Stromal cell of bone marrow (primary cell): ENCODE data around the gene HSD17B13.
A peak's percentile ranks its signal among the peaks of the same experiment; 100 is the strongest.
"Not testable (repeated sequence)": the region's sequence is repeated elsewhere in the genome, so short reads cannot be mapped to it uniquely, and the experiment has no call there.

Source experiments
- DNase-seq: peaks from one replicate; pipeline ENCODE4 v3.0.0-alpha.2; 2012; ENCODE audit warnings: low read depth

Gene HSD17B13

DNA sequence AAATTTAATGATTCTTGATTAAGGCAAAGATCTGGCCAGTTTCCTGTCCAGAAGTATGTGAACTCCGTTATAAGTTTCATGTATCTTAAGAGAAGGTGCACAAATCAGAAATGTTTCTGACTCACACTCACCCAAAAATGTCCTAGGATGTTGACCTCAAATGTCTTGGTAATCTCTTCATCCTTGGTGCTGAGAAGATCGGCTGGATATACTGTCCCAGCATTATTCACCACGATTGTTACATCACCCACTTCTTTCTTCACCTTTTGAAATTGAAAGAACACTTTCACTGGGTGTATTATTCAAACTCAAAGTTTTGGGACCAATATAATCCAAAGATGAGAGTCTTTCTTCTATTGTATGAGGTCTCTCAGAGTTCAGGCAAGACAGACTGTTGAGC lies 5.7 kb downstream of the HSD17B13 start:
- DNase-seq = no peak

DNA sequence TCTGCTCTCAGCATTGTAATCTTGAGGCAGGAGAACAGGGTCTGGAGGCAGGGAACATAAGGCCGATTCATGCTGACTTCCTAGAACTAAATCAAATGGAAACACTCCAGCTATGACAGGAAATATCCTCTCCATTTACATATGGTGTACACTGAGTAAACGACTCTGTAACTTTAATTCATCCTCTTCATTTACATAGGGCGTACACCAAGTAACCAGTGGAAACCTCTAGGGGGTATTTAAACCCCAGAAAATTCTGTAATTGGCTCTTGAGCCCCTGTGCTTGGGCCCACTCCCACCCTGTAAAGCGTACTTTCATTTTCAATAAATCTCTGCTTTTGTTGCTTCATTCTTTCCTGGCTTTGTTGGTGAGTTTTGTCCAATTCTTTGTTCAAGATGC lies 7.7 kb downstream of the HSD17B13 start:
- DNase-seq = not testable (repeated sequence)

DNA sequence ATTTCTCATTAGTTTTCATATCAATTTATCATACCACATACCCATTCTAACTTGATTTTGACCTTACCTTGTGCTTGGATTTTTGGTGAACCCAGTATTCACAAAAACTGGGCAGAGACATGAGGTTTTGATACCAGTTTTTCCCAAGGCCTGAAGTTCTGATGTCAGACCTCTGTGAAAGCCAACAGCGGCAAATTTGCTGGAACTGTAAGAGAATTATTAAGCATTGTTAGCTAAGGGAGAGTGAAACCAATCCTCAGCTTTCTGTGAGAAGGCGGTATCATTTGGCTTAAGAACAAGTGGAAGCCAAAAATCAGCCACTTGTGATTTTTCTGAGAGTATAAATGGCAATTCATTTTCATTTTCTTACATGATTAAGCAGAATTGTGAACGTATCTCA lies 8.9 kb downstream of the HSD17B13 start:
- no peak for DNase-seq

DNA sequence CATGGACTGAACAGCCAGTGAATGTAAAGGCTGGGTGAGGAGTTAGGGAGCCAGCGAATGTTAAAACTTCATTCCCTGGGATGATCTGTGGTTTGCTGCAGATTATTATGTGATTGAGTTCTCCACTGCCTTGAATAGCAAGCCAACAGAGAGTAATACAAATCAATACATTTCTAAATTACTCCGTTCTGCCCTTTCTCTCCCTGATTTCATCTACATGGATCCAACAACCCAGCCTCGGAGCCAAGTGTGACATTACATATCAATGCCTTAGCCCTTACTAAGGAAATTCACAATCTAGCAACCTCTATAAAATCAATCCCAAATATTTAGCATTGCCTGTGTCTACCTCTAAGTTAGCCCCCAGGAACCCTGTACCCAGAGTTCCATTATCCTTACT lies 11.0 kb downstream of the HSD17B13 start:
- no peak for DNase-seq

DNA sequence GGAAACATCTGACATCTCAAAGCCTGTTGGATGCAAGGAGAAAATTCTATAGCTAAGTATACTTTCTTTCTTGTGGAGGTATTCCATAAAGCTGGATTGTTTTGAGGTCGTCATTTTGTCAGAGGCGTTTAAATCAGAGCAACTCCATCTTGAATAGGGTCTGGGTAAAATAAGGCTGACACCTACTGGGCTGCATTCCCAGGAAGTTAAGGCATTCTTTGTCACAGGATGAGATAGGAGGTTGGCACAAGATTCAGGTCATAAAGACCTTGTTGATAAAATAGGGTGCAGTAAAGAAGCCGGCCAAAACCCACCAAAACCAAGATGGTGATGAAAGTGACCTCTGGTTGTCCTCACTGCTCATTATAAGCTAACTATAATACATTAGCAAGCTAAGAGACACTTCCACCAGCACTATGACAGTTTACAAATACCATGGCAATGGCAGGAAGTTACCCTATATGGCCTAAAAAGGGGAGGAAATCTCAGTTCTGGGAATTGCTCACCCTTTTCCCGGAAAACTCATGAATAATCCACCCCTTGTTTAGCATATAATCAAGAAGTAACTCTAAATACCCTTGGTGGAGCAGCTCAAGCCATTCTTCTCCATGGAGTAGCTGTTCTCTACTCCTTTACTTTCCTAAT lies 11.9 kb downstream of the HSD17B13 start:
- DNase-seq = no peak

DNA sequence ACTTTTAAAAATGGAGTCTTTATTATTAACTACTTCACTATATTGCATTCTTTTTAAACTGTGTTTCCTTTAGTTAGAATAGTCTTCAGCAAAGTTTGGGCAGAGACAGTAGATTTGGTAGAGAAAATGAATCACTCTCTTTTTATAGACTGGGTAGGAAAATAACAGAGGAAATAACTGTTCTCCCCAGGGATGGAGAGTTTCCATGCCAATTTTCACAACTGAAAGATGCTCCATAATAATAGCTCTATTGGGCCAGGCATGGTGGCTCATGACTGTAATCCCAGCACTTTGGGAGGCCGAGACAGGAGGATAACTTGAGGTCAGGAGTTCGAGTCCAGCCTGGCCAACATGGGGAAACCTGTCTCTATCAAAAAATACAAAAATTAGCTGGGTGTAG lies 13.1 kb downstream of the HSD17B13 start:
- DNase-seq = peak; percentile 84

DNA sequence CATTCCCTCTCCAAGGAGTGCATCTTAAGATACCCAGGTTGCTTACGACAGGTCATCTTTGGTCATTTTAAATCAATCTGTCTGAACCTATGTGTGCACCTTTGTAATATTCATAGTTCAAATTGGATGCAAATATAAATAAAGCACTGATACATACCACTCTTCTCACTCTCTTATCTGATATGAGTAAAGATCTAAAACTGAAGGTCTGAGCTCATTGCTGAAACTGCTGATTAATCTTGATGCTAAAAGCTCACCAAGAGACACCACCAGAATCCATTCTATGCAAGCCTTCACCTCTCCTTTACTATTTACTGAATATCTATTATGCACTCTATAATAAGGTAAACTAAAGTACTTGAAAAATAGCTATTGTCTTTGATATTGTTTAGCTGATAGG lies 16.6 kb downstream of the HSD17B13 start:
- no peak for DNase-seq

DNA sequence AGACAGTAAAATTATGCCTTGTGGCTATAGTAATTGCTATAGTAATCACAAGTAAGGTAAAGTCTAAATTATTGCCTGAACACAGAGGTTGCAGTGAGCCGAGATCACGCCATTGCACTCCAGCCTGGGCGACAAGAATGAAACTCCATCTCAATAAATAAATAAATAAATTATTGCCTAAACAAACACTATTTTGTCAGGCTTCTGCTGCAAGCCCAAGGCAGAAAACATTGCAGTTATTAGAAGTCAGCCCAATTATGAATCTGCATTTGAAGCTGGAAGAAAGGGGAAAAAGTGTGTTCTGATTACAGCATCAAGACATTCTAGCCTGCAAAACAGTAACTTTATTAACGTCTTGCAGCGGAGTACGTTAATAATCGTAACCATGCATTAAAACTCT lies 17.1 kb downstream of the HSD17B13 start:
- DNase-seq = no peak

DNA sequence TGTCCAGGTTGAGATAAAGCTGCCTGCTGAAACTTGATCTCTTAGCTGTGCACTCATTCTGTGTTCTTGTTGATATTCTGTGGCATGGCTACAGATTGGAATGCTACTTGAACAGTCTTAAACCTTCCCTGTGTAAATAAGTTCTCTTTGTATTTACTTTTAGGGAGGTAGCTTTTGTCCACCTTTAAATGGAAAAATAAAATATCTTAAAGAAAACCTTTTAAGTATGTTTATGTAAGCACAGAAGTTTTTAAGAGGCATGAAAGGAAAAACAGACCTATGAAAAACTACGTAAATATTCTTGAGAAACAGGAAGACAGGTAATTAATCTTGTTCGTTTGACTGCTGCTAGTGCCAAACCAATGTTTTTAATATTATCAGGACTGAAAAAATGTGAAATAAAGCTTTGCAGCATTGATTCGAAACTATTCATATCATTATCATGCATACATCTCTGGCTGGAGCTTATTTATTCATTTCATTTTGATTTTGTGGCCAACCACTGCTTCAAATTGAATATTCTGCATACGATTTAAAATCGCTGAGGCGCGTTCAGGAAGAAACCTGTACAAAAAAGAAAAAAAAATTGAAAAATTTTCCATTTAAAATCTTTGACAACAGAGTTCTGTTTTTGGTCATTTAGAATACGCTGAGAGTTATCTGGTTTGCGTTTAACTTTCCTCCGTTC lies 17.8 kb downstream of the HSD17B13 start:
- DNase-seq = no peak

DNA sequence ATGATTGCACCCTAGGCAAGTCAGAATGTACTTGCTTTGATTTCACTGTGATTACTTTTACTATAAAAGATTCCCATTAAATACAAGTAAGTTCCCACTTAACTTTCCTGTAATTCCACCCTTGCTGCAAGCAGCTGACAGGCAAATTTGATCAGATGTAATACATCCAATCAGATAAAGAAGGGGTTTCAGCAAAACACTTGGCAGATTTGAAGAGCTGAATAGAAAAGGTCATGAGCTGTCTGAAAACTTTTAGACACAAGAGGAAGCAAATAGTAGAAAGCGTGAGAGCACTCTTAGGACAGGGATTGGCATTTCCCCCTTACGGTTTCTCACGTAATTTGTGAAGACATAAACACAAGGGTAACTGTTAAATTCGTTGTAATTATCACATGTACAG lies 22.8 kb downstream of the HSD17B13 start:
- DNase-seq = no peak

DNA sequence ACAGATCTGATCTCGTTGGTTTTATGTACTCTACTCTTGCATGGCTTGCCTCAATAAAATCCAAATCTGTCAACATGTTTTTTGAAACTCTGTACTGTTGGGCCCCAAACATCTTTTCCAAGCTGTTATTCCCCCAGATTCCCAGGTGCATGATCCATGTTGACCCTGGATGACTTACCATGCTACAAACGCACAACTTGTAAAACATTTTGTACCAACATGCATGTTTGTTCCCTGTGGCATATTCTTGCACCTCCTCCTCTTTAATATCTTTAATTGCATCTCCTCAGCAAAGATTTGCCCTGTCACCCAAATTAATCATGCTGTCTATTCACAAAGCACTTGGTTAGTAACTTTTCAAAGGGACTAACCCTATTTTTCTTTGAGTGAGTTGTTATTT lies 24.3 kb downstream of the HSD17B13 start:
- DNase-seq = no peak

DNA sequence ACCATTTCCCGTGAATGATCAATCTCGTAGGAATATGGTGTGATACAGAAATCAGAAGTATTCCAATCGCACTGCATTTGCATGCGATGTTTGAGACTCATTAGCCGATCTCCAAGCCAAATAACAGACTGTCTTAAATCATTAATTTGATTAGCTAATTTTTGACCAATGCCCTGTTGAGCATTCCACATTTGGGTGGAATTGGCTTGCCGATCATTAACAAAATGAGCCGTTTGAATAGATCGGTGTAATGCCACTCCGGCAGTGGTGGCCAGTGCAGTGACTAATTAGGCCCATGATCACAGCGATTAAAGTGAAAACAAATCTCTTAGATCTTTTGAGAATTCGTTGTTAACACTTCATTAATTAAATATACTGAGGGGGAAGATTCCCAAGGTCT lies 27.8 kb downstream of the HSD17B13 start:
- DNase-seq = not testable (repeated sequence)

DNA sequence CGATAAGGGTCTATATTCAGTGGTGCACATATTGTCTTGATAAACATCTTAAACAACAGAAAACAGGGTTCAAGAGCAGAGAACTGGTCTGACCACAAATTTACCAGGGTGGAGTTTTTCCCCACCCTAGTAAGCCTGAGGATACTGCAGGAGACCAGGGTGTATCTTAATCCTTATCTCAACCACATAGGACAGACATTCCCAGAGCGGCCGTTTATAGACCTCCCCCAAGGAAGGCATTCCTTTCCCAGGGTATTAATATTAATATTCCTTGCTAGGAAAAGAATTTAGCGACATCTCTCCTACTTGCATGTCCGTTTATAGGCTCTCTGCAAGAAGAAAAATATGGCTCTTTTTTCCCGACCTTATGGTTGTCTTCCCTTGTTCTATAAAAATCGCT lies 28.8 kb downstream of the HSD17B13 start:
- not testable (repeated sequence) for DNase-seq

DNA sequence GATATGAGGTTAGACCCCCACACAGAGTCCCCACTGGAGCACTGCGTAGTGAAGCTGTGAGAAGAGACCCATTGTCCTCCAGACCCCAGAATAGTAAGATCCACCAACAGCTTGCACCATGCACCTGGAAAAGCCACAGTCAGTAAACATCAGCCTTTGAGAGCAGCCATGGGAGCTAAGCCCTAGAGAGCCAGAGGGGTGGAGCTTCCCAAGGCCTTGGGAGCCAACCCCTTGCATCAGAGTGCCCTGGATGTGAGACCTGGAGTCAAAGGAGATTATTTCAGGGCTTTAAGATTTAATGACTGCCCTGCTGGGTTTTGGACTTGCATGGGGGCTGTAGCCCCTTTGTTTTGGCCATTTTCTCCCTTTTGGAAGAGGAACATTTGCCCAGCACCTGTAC lies 35.7 kb downstream of the HSD17B13 start:
- no peak for DNase-seq

DNA sequence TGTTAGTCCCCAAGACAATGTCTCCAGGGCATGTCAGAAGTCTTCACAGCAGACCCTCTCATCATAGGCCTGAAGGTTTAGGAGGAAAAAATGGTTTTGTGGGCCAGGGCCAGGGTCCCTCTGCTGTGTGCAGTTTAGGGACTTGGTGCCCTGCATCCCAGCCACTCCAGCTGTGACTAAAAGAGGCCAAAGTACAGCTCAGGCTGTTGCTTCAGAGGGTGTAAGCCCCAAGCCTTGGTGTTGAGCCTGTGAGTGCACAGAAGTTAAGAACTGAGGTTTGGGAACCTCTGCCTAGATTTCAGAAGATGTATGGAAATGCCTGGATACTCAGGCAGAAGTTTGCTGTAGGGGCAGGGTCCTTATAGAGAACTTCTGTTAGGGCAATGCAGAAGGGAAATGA lies 38.4 kb downstream of the HSD17B13 start:
- DNase-seq = not testable (repeated sequence)

DNA sequence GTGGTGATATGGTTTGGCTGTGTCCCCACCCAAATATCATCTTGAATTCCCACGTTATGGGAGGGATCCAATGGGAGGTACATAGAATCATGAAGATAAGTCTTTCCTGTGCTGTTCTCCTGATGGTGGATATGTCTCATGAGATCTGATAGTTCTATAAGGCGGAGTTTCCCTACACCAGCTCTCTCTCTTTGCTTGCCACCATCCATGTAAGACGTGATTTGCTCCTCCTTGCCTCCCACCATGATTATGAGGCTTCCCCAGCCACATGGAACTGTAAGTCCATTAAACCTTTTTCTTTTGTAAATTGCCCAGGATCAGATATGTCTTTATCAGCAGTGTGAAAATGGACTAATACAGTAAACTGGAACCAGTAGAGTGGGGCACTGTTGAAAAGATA lies 39.5 kb downstream of the HSD17B13 start:
- DNase-seq = no peak

DNA sequence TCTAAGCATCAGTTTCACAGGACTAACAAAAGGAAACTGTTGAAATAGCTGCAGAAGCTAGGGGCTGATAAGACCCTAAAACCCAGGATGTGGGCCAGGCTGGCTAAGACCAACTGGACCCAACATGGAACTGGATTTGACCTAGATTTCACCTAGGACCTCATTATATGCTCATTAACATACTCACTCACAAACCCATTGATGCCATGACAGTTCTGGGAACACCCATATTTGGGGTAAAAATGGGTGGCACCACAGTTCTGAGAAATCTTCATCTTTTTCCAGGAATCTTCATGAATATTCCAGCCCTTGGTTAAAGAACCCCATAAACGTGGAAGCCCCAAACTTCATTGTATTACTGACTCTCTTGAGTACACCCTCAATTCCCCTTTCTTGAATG lies 41.1 kb downstream of the HSD17B13 start:
- DNase-seq = no peak

DNA sequence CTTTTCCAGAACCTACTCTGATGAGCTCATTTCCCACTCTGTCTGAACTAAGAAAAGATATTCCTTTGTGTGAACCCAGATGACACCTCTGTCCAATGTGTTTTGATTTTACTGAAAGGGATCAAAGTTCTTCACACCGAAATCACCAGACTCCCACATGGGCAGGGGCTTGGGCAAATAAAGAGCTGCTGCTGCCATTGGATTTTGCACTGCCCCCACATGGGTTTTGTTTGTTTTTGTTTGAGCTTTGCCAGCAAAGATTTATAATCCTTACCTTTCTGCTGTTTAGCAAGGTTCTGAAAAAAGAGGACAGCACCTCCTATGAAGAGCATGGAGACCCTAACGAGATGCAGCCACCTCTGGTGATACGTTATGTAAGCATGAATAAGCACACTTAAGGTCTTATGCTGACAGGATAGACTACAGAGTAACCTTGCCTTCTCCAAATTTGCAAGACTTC lies 44.3 kb downstream of the HSD17B13 start:
- DNase-seq = no peak

DNA sequence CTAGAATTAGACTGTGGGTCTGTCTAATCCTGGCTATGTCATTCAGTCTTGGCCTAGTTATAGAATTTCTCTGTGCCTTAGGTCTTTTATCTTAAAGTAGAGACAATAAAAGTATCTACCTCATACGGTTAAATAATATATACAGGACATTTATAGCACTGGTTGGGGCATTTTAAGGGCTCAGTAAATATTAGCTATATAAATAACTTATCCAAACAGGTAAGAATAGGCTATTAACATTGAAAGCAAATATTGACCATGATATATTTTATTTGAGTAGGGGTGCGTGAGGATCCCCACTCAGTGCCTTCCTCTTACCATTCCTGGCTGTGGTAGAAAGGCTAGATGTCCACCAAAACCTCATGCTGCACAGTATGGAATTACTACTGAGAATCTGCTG lies 47.4 kb downstream of the HSD17B13 start:
- no peak for DNase-seq

DNA sequence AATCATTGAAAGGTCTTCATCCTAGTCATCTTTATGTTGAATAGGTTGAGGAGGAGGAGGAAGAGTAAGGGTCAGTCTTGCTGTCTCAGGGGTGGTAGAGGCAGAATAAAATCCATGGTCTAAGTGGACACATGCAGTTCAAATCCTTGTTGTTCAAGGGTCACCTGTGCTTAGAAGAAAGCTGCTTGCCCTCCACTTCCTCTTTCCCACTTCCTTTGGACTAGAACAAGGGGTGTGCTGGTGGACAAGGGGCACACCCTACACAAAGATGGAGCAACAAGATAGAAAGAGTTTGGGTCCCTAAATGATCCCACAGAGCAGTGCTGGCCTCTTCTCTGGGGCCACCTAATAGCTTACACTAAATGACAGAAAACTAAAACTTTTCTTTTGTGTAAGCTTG lies 47.9 kb downstream of the HSD17B13 start:
- DNase-seq = no peak

DNA sequence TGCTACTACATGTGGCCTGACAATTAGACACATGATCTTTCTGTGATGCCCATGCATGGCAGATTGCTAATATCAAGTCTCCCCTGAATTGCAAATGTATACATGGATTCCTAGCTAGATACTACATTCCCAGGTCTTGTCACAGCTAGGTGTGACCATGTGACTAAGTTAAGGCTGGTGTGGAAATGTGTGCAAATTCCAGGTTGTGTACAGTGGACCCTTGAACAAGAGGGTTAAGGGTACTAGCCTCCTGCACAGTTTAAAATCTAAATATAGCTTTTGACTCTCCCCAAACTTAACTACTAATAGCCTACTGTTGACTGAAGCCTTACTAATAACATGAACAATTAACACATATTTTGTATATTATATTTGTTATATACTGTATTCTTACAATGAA lies 48.4 kb downstream of the HSD17B13 start:
- DNase-seq = no peak

DNA sequence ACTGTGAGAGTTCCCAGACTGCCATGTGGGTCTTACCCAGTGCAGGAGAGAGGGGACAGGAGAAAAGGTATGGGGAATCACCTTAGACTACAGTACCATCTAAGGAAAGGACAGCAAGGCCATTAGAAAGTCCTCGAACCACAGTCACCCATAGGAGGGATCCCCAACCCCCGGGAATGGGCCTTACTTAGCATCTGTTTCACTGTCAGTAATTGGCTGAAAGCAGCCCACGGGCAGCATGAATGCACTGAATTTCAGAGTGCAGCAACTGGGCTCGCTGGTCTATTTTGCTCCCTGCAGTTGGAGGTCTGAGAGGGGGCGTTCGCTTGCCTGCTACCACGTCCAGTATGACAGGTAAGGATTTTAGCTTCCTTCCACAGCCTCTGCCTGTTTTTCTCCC lies 51.9 kb downstream of the HSD17B13 start:
- DNase-seq = no peak

DNA sequence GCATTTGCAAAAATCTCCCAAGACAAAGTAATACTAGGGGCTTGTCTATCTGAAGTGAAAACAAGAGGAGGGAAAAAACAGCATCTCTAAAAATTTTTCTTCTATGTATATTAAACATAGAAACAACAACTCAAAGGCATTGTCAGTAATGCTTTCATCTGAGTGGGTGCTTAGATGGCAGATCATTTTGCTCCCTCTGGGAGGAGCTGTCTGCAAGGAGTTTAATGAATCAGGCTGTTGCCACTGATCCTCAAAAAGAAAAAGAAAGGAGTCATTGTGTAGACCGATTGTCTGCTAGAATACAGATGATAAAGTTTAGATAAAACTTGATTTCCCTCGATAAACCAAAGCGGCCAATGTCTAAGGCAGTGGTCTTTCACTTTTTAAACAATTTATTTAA lies 52.5 kb downstream of the HSD17B13 start:
- peak; percentile 27 for DNase-seq

DNA sequence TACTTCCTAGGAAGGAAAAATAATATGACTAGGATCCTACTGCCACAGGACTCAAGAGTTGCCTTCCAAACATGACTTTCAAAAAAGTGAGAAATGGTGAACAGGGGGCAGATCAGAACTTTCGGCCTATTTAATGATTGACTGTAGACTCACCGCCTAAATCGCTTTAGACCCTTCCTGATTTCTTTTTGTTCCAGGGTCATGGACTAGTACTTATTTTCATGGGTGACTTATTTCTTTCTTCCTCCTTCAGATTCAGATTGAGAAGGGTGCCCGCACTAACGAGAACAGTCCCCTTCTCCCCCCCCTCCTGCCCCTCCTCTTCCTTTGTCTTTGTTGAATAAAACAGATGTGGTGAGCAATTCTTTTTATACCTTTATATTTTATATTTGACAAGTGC lies 54.3 kb downstream of the HSD17B13 start:
- no peak for DNase-seq
